ENCODE measurements around the gene GARIN1A.
"Not testable (repeated sequence)": the region's sequence is repeated elsewhere in the genome, so short reads cannot be mapped to it uniquely, and the experiment has no call there.

The GARIN1A gene

GRCh38 chr7:128687131-128687530, 15.0 kb downstream of the GARIN1A start:
- DNase-seq: no peak

- DNase-seq: no peak
Measured at GRCh38 chr7:128688492-128688891, 16.4 kb downstream of the GARIN1A start.

GRCh38 chr7:128689161-128689935, 17.3 kb downstream of the GARIN1A start:
- DNase-seq: not testable (repeated sequence)

GRCh38 chr7:128691227-128691626, 19.1 kb downstream of the GARIN1A start:
- DNase-seq: no peak

GRCh38 chr7:128692623-128693270, 20.7 kb downstream of the GARIN1A start:
- DNase-seq: no peak

GRCh38 chr7:128693373-128694015, 21.4 kb downstream of the GARIN1A start:
- no peak for DNase-seq

GRCh38 chr7:128694738-128695137, 22.6 kb downstream of the GARIN1A start:
- no peak for DNase-seq

GRCh38 chr7:128697302-128697905, 25.3 kb downstream of the GARIN1A start:
- DNase-seq: peak; percentile 63

GRCh38 chr7:128699196-128699712, 27.2 kb downstream of the GARIN1A start:
- DNase-seq: no peak

GRCh38 chr7:128699895-128700294, 27.8 kb downstream of the GARIN1A start:
- DNase-seq: no peak

GRCh38 chr7:128701062-128701785, 29.1 kb downstream of the GARIN1A start:
- DNase-seq: no peak

GRCh38 chr7:128703609-128704241, 31.6 kb downstream of the GARIN1A start:
- DNase-seq: no peak

- DNase-seq: no peak
Measured at GRCh38 chr7:128705891-128706333, 33.8 kb downstream of the GARIN1A start.

- no peak for DNase-seq
Measured at GRCh38 chr7:128707752-128708151, 35.7 kb downstream of the GARIN1A start.

GRCh38 chr7:128708235-128708634, 36.1 kb downstream of the GARIN1A start:
- DNase-seq: no peak

- DNase-seq: no peak
Measured at GRCh38 chr7:128708824-128709223, 36.7 kb downstream of the GARIN1A start.

GRCh38 chr7:128710481-128710880, 38.4 kb downstream of the GARIN1A start:
- DNase-seq: no peak

GRCh38 chr7:128713794-128714193, 41.7 kb downstream of the GARIN1A start:
- DNase-seq: no peak

GRCh38 chr7:128714701-128715495, 42.8 kb downstream of the GARIN1A start:
- no peak for DNase-seq

- no peak for DNase-seq
Measured at GRCh38 chr7:128718967-128719642, 47.0 kb downstream of the GARIN1A start.

- DNase-seq: no peak
Measured at GRCh38 chr7:128721376-128721775, 49.3 kb downstream of the GARIN1A start.
